Frontal cortex (tissue), 4 donors: ENCODE measurements around the gene ANKRD28. TPM values are rescaled to one million over a fixed set of nuclear protein-coding genes. Genes with fewer than 3 reads are reported as not detected.
"Not testable (repeated sequence)": the region's sequence is repeated elsewhere in the genome, so short reads cannot be mapped to it uniquely, and the experiment has no call there.

Experiments used
- DNase-seq, 2 donors: peaks; one replicate each; pipeline ENCODE4 v3.0.0; 2012; ENCODE audit warnings: low spot score in 2 of 2
- FAIRE-seq: peaks from 2 replicates; lab custom pipeline; 2012; peaks lifted over from hg19 to GRCh38; lab: Jason Lieb, UNC
- small RNA-seq: library from RNA; depleted of rRNA; stranded (forward); fragments of <200 nt; gene quantifications from one replicate; pipeline ENCODE3, GENCODE V24; 2014
- total RNA-seq: library from RNA; depleted of rRNA; stranded (reverse); fragments of >200 nt; gene quantifications from one replicate; pipeline ENCODE4 v1.2.3, GENCODE V29; 2014
- donor health status: control.
- donor health status: control.
- donor health status: control.

The ANKRD28 gene
- total RNA-seq, 1 donor from 2014 or later: 84.8 TPM

DNA sequence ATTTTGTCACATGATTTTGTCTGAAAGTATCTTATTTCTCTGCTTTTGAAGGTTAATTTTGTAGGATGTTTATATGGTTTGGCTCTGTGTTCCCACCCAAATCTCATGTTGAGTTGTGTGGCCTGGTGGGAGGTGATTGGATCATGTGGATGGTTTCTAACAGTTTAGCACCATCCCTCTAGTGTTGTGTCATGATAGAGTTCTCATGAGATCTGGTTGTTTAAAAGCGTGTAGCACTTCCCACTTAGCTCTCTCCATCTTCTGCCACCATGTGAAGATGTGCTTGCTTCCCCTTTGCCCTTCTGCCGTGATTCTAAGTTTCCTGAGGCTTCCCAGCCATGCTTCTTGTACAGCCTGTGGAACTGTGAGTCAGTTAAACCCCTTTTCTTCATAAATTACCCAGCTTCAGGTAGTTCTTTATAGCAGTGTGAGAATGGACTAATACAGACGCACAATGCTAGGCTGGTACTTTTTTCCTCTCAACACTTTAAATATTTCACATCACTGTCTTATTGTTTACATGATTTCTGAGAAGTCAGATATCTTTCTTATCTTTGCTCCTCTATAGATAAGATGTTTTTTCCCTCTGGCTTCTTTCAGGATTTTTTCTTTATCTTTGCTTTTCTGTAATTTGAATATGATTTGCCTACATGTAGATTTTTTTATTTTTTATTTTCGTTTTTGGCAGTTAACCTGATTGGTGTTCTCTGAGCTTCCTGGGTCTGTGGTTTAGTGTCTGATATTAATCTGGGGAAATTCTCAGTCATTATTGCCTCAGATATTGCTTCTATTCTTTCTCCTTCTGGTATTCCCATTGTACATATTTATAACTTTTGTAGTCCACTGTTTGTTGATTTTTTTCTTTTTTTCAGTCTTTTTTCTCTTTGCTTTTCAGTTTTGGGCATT lies 174.0 kb downstream of the ANKRD28 start:
- FAIRE-seq: no peak
- DNase-seq: no peak

DNA sequence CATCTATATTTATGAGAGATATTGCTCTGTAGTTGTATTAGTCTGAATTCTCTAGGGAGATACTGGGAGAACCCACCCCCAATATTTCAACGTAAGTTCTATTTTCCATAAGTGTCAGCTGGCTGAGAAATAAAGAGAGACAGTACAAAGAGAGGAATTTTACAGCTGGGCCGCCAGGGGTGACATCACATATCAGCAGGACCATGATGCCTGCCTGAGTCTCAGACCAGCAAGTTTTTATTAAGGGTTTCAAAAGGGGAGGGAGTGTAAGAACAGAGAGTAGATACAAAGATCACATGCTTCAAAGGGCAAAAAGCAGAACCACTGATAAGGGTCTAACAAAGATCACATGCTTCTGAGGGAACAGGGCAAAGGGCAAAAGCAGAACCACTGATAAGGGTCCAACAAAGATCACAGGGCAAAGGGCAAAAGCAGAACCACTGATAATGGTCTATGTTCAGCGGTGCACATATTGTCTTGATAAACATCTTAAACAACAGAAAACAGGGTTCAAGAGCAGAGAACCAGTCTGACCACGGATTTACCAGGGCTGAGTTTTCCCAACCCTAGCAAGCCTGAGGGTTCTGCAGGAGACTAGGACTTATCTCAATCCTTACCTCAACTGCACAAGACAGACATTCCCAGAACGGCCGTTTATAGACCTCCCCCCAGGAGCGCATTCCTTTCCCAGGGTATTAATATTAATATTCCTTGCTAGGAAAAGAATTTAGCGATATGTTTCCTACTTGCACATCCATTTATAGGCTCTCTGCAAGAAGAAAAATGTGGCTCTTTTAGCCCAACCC lies 177.9 kb downstream of the ANKRD28 start:
- not testable (repeated sequence) for FAIRE-seq, DNase-seq

Small RNA genes lying within 50 kb of the gene (small RNA-seq; reads per million reads assigned to genes)
- gene MIR3134 (not detected), gene RN7SL4P (not detected)

Other genes with a start within 250 kb of the ANKRD28 start
- 33.4 TPM for gene HACL1, start 196.4 kb downstream of the ANKRD28 start, total RNA-seq
- 13.9 TPM for gene BTD, start 196.2 kb downstream of the ANKRD28 start, total RNA-seq